Body of pancreas (tissue), 4 donors: ENCODE measurements around the gene ESYT1. TPM values are rescaled to one million over a fixed set of nuclear protein-coding genes. Genes with fewer than 3 reads are reported as not detected.

Experiments used
- ATAC-seq: fragments of 150-250 bp; one replicate; pipeline ENCODE4 v1.9.1; 2016
- DNase-seq, 4 donors: peaks; one replicate each; pipeline ENCODE4 v3.0.0-alpha.2; 2019
- H3K27ac ChIP-seq, 4 donors: fragments of 200-600 bp; sonication (generic); 1 replicate in 3 of 4; 2 replicates in 1 of 4; pipeline versions ENCODE4 v1.5.1 to v1.6.1; 2016 to 2019; ENCODE audit warnings: mild to moderate bottlenecking in 1 of 4, mixed read lengths in 1 of 4, moderate library complexity in 1 of 4
- H3K27me3 ChIP-seq, 2 donors: fragments of 200-600 bp; sonication (generic); one replicate each; pipeline ENCODE4 v1.6.0; 2016; ENCODE audit warnings: mild to moderate bottlenecking in 1 of 2
- H3K36me3 ChIP-seq, 2 donors: fragments of 200-600 bp; sonication (generic); replicated peaks in 1 of 2; 2 replicates each; pipeline ENCODE4 v1.5.1; 2016; ENCODE audit warnings: low read depth in 2 of 2; ENCODE audit not compliant: insufficient read depth in 1 of 2
- H3K4me1 ChIP-seq: fragments of 200-600 bp; sonication (generic); one replicate; pipeline ENCODE4 v1.6.0; 2016
- H3K4me3 ChIP-seq, 2 donors: fragments of 200-600 bp; sonication (generic); 1 replicate in 1 of 2; 2 replicates in 1 of 2; pipeline ENCODE4 v1.5.1; 2016 to 2019
- H3K9me3 ChIP-seq, 3 donors: fragments of 200-600 bp; sonication (generic); 1 replicate in 2 of 3; 2 replicates in 1 of 3; pipeline ENCODE4 v1.5.1; 2016
- CTCF ChIP-seq, 7 experiments: fragments of 450-650 bp in 4 of 7; fragments of 200-600 bp in 3 of 7; sonication (generic) in 3 of 7; IDR thresholded peaks; one replicate each; pipeline ENCODE4 v1.5.1; 2016 to 2019; ENCODE audit warnings: antibody characterized with exemption in 7 of 7
- POLR2A ChIP-seq, 3 donors: fragments of 450-650 bp; IDR thresholded peaks; one replicate each; pipeline ENCODE4 v1.6.1; 2016; ENCODE audit warnings: antibody characterized with exemption in 3 of 3, mild to moderate bottlenecking in 2 of 3
- WGBS, 2 donors: methylation state at CpG; one replicate each; pipeline ENCODE4 v1.1.5; 2017; 5-methylcytosine and 5-hydroxymethylcytosine counted together
- intact Hi-C: fragments of 100-400 bp; cut with DNase I; formaldehyde crosslinking; loops from one replicate; pipeline ENCODE4 v1.15.1; 2023
- total RNA-seq, 2 donors: library from RNA; depleted of rRNA; stranded (reverse); fragments of >200 nt; gene quantifications; one replicate each; pipeline ENCODE4 v1.1.0, GENCODE V29; 2016

The ESYT1 gene
- total RNA-seq, 2 donors from 2014 or later = 43.3 to 182 TPM

GRCh38 chr12:56189918-56190694 lies 62.0 kb downstream of the ESYT1 start:
- Histone ChIP-seq H3K27me3 (no peaks in the 10 kb centered on the region), H3K4me3 (peak overlapping the region; percentile 49 to 54), H3K36me3 (peaks cover 0 to under 1% of the 10 kb centered on the region in 2 donors), H3K27ac (peak overlapping the region; percentile 84 to 96 (median 91)), H3K4me1 (peaks cover 25% of the 10 kb centered on the region), H3K9me3 (no peaks in the 10 kb centered on the region)
- ATAC-seq (peak; percentile 64), DNase-seq (peak; percentile 88 to 90 (median 89))
- peak in 2 of 3 donors; percentile 56 to 66 for TF ChIP-seq POLR2A (IDR thresholded peaks at IDR 0.05)
- TF ChIP-seq CTCF (IDR thresholded peaks at IDR 0.05) = peak in 3 of 7 experiments; percentile 1 to 26 (median 3)
- WGBS, 2 donors = 1% methylated on average over 33 to 42 of the region's 42 CpGs
- intact Hi-C loops = no loop called here

- TF ChIP-seq CTCF (IDR thresholded peaks at IDR 0.05) = no peak
- TF ChIP-seq POLR2A (IDR thresholded peaks at IDR 0.05) = no peak
- Histone ChIP-seq H3K4me3 (peak overlapping the region in 1 of 2 donors; percentile 49), H3K27ac (peak overlapping the region; percentile 50 to 96 (median 91)), H3K36me3 (no peaks in the 10 kb centered on the region), H3K9me3 (no peaks in the 10 kb centered on the region), H3K4me1 (peaks cover 25% of the 10 kb centered on the region), H3K27me3 (no peaks in the 10 kb centered on the region)
- WGBS, 2 donors = 15 to 20% methylated on average over 9 of the region's 9 CpGs
- intact Hi-C loops = no loop called here
- no peak for DNase-seq
- ATAC-seq = no peak
Observed at GRCh38 chr12:56190695-56191155, 62.7 kb downstream of the ESYT1 start.

GRCh38 chr12:56192582-56192981 lies 64.5 kb downstream of the ESYT1 start:
- intact Hi-C loops = no loop called here
- no peak for DNase-seq

GRCh38 chr12:56193025-56193578 lies 65.0 kb downstream of the ESYT1 start:
- Histone ChIP-seq H3K27me3 (no peaks in the 10 kb centered on the region), H3K4me1 (peaks cover 13% of the 10 kb centered on the region), H3K36me3 (no peaks in the 10 kb centered on the region), H3K4me3 (no peak overlapping the region), H3K9me3 (no peaks in the 10 kb centered on the region), H3K27ac (no peak overlapping the region)
- intact Hi-C loops = no loop called here
- TF ChIP-seq CTCF (IDR thresholded peaks at IDR 0.05) (peak; percentile 64 to 94 (median 90)), POLR2A (IDR thresholded peaks at IDR 0.05) (no peak)
- WGBS, 2 donors = 23 to 53% methylated on average over 1 of the region's 1 CpG
- ATAC-seq (peak; percentile 20), DNase-seq (peak; percentile 85 to 90 (median 86))

More at GRCh38 chr12:56192582-56192981, 64.5 kb downstream of the ESYT1 start:
- Histone ChIP-seq H3K9me3 (no peaks in the 10 kb centered on the region), H3K4me3 (no peak overlapping the region), H3K36me3 (no peaks in the 10 kb centered on the region), H3K4me1 (peaks cover 18% of the 10 kb centered on the region), H3K27me3 (no peaks in the 10 kb centered on the region), H3K27ac (no peak overlapping the region)
- no peak for TF ChIP-seq POLR2A (IDR thresholded peaks at IDR 0.05)
- no peak for TF ChIP-seq CTCF (IDR thresholded peaks at IDR 0.05)
- ATAC-seq = no peak

Other genes with a start within 250 kb of the ESYT1 start
- 10 to 100 TPM; 21.5 to 26.0 TPM for gene PYM1, start 200.4 kb upstream of the ESYT1 start, total RNA-seq
- gene DGKA, start 197.1 kb upstream of the ESYT1 start, total RNA-seq = 100 to 1,000 TPM in 1 of 2 donors, 10 to 100 TPM in 1; 33.3 to 128 TPM
- gene PMEL, start 162.2 kb upstream of the ESYT1 start, total RNA-seq = 1 to 10 TPM; 1.6 to 2.6 TPM
- 10 to 100 TPM in 1 of 2 donors, 1 to 10 TPM in 1; 8.8 to 12.5 TPM for gene CDK2, start 161.4 kb upstream of the ESYT1 start, total RNA-seq
- 10 to 100 TPM; 28.3 to 33.9 TPM for gene RAB5B, start 154.2 kb upstream of the ESYT1 start, total RNA-seq
- gene SUOX, start 131.0 kb upstream of the ESYT1 start, total RNA-seq = 10 to 100 TPM; 10.6 to 20.8 TPM
- gene IKZF4, start 107.2 kb upstream of the ESYT1 start, total RNA-seq = 1 to 10 TPM; 2.6 to 7.6 TPM
- gene RPS26, start 86.3 kb upstream of the ESYT1 start, total RNA-seq = 100 to 1,000 TPM; 215 to 405 TPM
- 10 to 100 TPM; 72.9 to 74.8 TPM for gene ERBB3, start 48.1 kb upstream of the ESYT1 start, total RNA-seq
- 100 to 1,000 TPM in 1 of 2 donors, 10 to 100 TPM in 1; 49.4 to 107 TPM for gene PA2G4, start 23.7 kb upstream of the ESYT1 start, total RNA-seq
- gene RPL41, start 11.6 kb upstream of the ESYT1 start, total RNA-seq = 1,000 to 10,000 TPM; 1,174 to 2,214 TPM
- gene ZC3H10, start 10.0 kb upstream of the ESYT1 start, total RNA-seq = 10 to 100 TPM in 1 of 2 donors, under 1 TPM in 1; 0.99 to 11.2 TPM
- 10 to 100 TPM in 1 of 2 donors, 1 to 10 TPM in 1; 7.5 to 24.1 TPM for gene MYL6B, start 24.3 kb downstream of the ESYT1 start, total RNA-seq
- 1,000 to 10,000 TPM in 1 of 2 donors, 100 to 1,000 TPM in 1; 838 to 1,110 TPM for gene MYL6, start 30.1 kb downstream of the ESYT1 start, total RNA-seq
- gene SMARCC2, start 61.2 kb downstream of the ESYT1 start, total RNA-seq = 10 to 100 TPM; 46.2 to 50.8 TPM
- 10 to 100 TPM; 13.2 TPM for gene RNF41, start 93.7 kb downstream of the ESYT1 start, total RNA-seq
- 10 to 100 TPM; 11.9 to 16.3 TPM for gene NABP2, start 96.1 kb downstream of the ESYT1 start, total RNA-seq
- gene SLC39A5, start 101.8 kb downstream of the ESYT1 start, total RNA-seq = 100 to 1,000 TPM; 306 to 333 TPM
- gene ANKRD52, start 130.1 kb downstream of the ESYT1 start, total RNA-seq = 10 to 100 TPM; 15.2 to 21.0 TPM
- gene COQ10A, start 138.7 kb downstream of the ESYT1 start, total RNA-seq = 10 to 100 TPM; 28.0 to 34.9 TPM
- 10 to 100 TPM; 66.2 to 88.0 TPM for gene CS, start 172.1 kb downstream of the ESYT1 start, total RNA-seq
- gene CNPY2, start 187.7 kb downstream of the ESYT1 start, total RNA-seq = 100 to 1,000 TPM in 1 of 2 donors, 10 to 100 TPM in 1; 40.2 to 103 TPM
- gene PAN2, start 205.7 kb downstream of the ESYT1 start, total RNA-seq = 10 to 100 TPM; 47.2 to 59.0 TPM
- gene IL23A, start 210.6 kb downstream of the ESYT1 start, total RNA-seq = not detected
- 100 to 1,000 TPM in 1 of 2 donors, 10 to 100 TPM in 1; 65.4 to 106 TPM for gene STAT2, start 231.8 kb downstream of the ESYT1 start, total RNA-seq
- not detected for gene APOF, start 234.6 kb downstream of the ESYT1 start, total RNA-seq